Fibroblast of pulmonary artery (primary cell): Measurements from ENCODE around the gene RAB27B.
A peak's percentile ranks its signal among the peaks of the same experiment; 100 is the strongest.

Source experiments
- DNase-seq: peaks from one replicate; pipeline ENCODE4 v3.0.0-alpha.2; 2010; ENCODE audit warnings: low read depth
- H3K4me3 ChIP-seq: replicated peaks from 2 replicates; pipeline ENCODE4 v1.5.1; 2011; ENCODE audit warnings: low read depth, mild to moderate bottlenecking, control low read depth, low read length, moderate library complexity
- TF ChIP-seq, protein P1 (sequence below): IDR thresholded peaks from 2 replicates; pipeline ENCODE4 v1.5.1; 2011; ENCODE audit warnings: mild to moderate bottlenecking, control low read depth, low read length, inconsistent platforms; ENCODE audit errors: missing control alignments

The RAB27B gene

DNA sequence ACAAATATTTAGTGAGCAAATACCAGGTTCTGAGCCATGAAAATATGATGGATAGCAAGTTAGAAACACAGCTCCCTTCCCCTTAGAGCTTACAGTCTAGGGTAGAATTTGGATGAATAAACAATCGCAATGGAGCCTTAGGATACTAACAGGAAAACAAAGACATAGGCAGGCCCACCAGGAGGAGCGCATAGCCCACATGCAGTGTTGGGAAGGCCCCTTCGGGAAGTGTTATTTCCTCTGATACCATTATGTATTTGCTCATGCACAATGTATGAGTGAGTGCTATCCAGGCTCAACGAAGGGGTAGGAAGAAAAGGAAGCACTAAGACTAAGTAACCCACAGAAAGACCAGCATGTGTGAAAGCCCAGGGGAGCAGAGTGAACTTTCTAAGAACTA lies 54.0 kb downstream of the RAB27B start:
- DNase-seq, result no peak
- TF ChIP-seq, protein P1, sequence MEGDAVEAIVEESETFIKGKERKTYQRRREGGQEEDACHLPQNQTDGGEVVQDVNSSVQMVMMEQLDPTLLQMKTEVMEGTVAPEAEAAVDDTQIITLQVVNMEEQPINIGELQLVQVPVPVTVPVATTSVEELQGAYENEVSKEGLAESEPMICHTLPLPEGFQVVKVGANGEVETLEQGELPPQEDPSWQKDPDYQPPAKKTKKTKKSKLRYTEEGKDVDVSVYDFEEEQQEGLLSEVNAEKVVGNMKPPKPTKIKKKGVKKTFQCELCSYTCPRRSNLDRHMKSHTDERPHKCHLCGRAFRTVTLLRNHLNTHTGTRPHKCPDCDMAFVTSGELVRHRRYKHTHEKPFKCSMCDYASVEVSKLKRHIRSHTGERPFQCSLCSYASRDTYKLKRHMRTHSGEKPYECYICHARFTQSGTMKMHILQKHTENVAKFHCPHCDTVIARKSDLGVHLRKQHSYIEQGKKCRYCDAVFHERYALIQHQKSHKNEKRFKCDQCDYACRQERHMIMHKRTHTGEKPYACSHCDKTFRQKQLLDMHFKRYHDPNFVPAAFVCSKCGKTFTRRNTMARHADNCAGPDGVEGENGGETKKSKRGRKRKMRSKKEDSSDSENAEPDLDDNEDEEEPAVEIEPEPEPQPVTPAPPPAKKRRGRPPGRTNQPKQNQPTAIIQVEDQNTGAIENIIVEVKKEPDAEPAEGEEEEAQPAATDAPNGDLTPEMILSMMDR, result no peak
- H3K4me3 ChIP-seq, result no peak overlapping the region

DNA sequence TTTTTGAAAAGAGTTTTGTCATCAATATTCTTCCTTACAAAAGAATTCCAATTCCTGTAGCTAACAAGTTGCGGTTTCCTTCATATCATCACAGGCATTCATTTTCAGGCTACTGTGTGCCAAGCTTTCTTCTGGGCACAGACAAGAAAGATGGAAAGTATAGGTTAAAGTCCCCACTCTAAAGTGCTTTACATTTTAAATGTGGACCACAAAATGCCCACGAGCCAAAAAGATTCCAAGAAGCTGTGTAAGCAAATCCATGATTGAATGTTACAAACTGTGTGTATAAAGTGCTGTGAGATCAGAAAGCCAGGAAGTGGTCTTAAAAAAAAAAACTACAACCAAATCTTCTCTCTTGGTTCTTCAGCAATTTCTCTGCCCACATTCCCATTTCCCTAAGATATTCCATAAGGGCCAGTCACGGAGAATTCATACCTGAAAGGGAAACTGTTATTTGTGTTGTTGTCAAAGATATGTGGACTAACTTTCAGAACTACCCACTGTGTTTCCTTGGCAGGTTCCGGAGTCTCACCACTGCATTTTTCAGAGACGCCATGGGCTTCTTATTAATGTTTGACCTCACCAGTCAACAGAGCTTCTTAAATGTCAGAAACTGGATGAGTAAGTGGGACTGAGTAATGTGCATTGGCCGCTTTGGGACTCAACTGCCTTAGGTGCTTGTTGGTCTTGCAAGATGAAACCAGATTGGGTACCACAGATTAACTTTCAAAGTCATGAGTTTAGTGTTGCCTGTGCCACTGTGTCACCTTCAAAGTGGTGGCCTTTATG lies 55.7 kb downstream of the RAB27B start:
- TF ChIP-seq, protein P1, result no peak
- no peak overlapping the region for H3K4me3 ChIP-seq
- no peak for DNase-seq

DNA sequence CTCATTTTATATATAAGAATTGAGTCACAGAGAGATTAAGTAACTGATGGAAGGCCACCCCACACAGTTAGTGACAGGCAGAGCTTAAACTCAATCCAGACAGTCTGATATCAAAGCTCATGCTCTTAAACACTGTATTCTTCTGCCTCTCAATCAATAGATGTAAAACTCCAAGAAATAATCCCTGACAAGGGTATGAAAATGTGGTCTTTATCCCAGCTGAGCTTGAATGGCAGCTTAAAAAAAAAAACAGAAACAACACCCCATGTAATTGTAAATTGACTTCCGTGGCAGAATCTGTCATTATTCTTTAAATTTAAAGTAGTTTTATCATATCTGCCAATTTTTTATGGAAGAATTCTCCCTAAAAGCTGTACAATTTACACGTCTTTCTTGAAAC lies 60.1 kb downstream of the RAB27B start:
- DNase-seq, result no peak
- TF ChIP-seq, protein P1, result no peak

DNA sequence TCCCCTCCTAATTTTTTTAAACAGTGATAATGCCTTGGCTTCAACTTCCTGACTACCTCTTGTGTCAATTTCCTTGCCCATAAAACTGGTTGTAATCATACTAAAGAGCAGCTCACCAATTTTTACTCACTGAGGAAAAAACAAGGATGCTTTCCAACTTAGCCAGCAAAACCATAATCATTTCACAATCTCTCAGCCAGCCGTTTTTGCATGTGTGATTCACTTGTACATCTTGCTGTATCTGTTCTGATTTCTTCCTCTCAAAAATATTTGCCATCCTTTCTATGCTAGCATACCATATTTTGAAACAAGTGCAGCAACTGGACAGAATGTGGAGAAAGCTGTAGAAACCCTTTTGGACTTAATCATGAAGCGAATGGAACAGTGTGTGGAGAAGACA lies 60.7 kb downstream of the RAB27B start:
- peak; percentile 62 for DNase-seq
- TF ChIP-seq, protein P1, result no peak

More for the DNA sequence above, 60.1 kb downstream of the RAB27B start:
- H3K4me3 ChIP-seq, result no peak overlapping the region

DNA sequence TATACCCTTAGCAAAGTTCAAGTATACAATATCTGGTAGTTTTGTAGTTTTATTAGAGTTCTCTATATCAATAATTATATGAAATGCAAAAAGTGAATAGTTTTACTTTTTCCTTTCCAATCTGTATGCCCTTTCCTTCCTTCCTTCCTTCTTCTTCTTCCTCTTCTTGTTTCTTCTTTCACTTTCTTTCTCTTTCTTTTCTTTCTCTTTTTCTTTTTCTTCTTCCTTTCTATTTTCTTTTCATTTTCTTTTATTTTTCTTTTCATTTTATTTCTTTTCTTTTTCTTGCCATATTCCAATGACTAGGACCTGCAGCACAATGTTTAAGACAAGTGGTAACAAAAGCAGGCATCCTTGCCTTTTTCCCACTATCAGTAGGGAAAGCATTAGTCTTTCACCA lies 71.2 kb downstream of the RAB27B start:
- no peak for DNase-seq
- TF ChIP-seq, protein P1, result no peak
- H3K4me3 ChIP-seq, result no peak overlapping the region

More for the DNA sequence above, 60.7 kb downstream of the RAB27B start:
- H3K4me3 ChIP-seq, result no peak overlapping the region

DNA sequence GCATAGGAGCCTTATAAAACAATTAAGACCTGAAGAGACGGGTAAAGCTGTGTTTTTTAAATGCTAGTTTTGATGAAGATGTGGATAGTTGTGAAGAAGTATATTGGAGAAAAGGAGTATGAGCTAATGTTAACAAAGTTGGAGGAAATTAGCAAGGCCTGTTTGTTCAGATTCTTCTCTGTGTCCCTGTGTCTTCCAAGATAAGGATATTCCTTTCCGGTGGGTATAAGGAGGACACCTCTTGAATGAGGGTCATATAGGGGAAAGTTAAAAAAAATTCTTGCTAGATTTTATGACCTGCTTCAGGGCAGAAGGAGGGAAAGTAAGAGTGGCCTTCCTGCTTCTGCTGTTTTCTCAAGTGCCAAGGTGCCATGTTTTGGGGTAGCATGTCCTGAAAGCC lies 72.0 kb downstream of the RAB27B start:
- no peak overlapping the region for H3K4me3 ChIP-seq
- TF ChIP-seq, protein P1, result no peak
- DNase-seq, result no peak

DNA sequence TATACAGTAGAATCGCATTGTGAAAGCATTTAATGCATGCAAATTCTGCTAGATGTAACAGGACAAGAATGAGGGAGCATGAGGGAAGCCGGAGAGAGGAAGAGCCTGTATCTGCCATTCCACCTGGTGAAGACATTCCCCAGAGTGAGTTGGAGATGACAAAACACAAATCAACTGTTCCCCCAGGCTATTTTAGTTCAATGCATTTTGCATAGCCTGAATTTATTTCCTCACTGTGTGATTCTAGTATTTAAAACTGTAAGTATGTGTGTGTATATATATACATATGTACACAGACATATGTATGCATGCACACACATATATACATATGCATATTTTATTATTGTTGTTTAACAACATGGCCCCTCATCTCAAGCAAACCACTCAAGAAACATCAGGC lies 76.3 kb downstream of the RAB27B start:
- DNase-seq, result no peak
- no peak overlapping the region for H3K4me3 ChIP-seq
- TF ChIP-seq, protein P1, result no peak
